Parathyroid adenoma (tissue), 2 donors: ENCODE results near the gene PWWP2B.
"Not testable (repeated sequence)": the region's sequence is repeated elsewhere in the genome, so short reads cannot be mapped to it uniquely, and the experiment has no call there.

Experiments used
- H2AFZ ChIP-seq: fragments of 300-600 bp; sonication (generic); one replicate; pipeline ENCODE4 v1.7.0; 2017; ENCODE audit warnings: antibody characterized with exemption, mild to moderate bottlenecking
- H3K27ac ChIP-seq: fragments of 300-600 bp; sonication (generic); one replicate; pipeline ENCODE4 v1.7.0; 2017
- H3K27me3 ChIP-seq: fragments of 300-600 bp; sonication (generic); one replicate; pipeline ENCODE4 v1.7.0; 2017; ENCODE audit warnings: low read length; ENCODE audit not compliant: control insufficient read depth, insufficient read depth
- H3K36me3 ChIP-seq: fragments of 300-600 bp; sonication (generic); one replicate; pipeline ENCODE4 v1.7.0; 2017; ENCODE audit warnings: low read length; ENCODE audit not compliant: control insufficient read depth, insufficient read depth
- H3K4me1 ChIP-seq: fragments of 300-600 bp; sonication (generic); one replicate; pipeline ENCODE4 v1.7.0; 2017; ENCODE audit warnings: control low read depth
- H3K4me2 ChIP-seq: fragments of 300-600 bp; sonication (generic); one replicate; pipeline ENCODE4 v1.7.0; 2017; ENCODE audit warnings: low read length
- H3K4me3 ChIP-seq: fragments of 300-600 bp; sonication (generic); one replicate; pipeline ENCODE4 v1.7.0; 2017; ENCODE audit warnings: low read depth, low read length
- H3K79me2 ChIP-seq: fragments of 300-600 bp; sonication (generic); one replicate; pipeline ENCODE4 v1.7.0; 2017; ENCODE audit warnings: control low read depth
- H3K9ac ChIP-seq: fragments of 300-600 bp; sonication (generic); one replicate; pipeline ENCODE4 v1.7.0; 2017; ENCODE audit warnings: mild to moderate bottlenecking
- H3K9me3 ChIP-seq: fragments of 300-600 bp; sonication (generic); one replicate; pipeline ENCODE4 v1.7.0; 2017; ENCODE audit warnings: low read length; ENCODE audit not compliant: control insufficient read depth
- CTCF ChIP-seq: fragments of 300-600 bp; sonication (generic); IDR thresholded peaks from one replicate; pipeline ENCODE4 v1.7.0; 2017; ENCODE audit warnings: antibody characterized with exemption, mild to moderate bottlenecking
- donor health status: primary hyperparathyroidism.

PWWP2B gene

GRCh38 chr10:132350946-132351345 is 46.1 kb upstream of the PWWP2B start:
- Histone ChIP-seq H2AFZ (no peak overlapping the region), H3K27me3 (no peaks in the 10 kb centered on the region), H3K9ac (no peak overlapping the region), H3K4me3 (no peak overlapping the region), H3K36me3 (no peaks in the 10 kb centered on the region), H3K9me3 (no peaks in the 10 kb centered on the region), H3K79me2 (peaks cover 3% of the 10 kb centered on the region), H3K4me1 (no peaks in the 10 kb centered on the region), H3K4me2 (no peak overlapping the region), H3K27ac (no peak overlapping the region)
- TF ChIP-seq CTCF: no peak

DNA sequence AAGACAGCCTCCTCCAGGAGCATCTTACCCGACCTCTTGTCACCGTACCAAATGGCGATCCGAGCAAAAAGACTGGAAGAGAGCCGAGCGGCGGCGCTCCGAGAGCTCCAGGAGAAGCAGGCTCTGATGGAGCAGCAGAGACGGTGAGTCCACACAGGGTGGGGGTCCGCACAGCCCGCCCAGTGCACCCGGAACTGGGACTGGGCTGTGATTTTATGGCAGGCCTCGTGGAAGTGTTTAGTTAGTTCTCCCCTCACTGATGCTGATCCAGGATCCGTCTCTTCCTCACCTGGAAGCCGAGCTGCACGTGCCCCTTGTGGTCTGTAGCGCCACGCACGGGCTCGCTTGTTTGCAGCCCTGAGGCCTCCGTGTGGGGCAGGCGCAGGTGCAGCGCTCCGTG is 45.4 kb upstream of the PWWP2B start:
- no peak for TF ChIP-seq CTCF
- Histone ChIP-seq H3K36me3 (no peaks in the 10 kb centered on the region), H2AFZ (no peak overlapping the region), H3K79me2 (peaks cover 3% of the 10 kb centered on the region), H3K4me2 (no peak overlapping the region), H3K4me3 (no peak overlapping the region), H3K27ac (no peak overlapping the region), H3K9ac (no peak overlapping the region), H3K27me3 (no peaks in the 10 kb centered on the region), H3K4me1 (no peaks in the 10 kb centered on the region), H3K9me3 (no peaks in the 10 kb centered on the region)

DNA sequence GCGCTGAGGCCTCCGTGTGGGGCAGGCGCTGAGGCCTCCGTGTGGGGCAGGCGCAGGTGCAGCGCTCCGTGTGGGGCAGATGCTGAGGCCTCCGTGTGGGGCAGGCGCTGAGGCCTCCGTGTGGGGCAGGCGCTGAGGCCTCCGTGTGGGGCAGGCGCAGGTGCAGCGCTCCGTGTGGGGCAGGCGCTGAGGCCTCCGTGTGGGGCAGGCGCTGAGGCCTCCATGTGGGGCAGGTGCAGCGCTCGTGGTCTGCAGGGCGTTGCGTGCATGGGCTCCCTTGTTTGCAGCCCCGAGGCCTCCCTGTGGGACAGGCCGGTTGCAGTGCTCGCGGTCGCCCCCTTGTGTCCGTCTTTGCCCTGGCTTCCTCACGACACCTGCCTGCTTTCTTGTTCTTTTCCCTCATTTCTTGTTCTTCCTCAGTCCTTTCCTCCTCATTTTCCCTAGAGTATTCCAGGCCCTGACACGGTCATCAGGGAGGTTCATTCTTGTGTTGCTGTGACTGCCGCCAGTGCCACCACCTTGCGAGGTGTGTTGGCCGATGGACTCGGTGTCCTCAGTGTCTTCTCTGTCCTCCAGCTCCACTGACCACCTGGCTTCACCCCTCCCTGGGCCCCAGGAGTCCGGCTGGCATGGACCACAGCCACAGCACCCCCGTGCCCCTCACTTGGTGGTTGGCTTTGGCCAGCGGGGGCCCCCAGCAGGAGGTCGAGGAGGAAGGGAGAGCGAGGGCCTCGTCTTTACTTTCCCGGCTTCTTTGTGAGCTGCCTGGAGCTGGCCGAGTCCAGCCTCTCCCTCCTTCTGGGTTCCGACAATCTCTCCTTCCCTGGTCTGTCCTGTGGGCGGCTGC is 44.3 kb upstream of the PWWP2B start:
- not testable (repeated sequence) for H3K27ac ChIP-seq, H3K9me3 ChIP-seq, H3K4me2 ChIP-seq, H3K9ac ChIP-seq, H3K36me3 ChIP-seq, H3K79me2 ChIP-seq, H2AFZ ChIP-seq, H3K4me1 ChIP-seq, H3K4me3 ChIP-seq, H3K27me3 ChIP-seq
- TF ChIP-seq CTCF: peak; percentile 85

DNA sequence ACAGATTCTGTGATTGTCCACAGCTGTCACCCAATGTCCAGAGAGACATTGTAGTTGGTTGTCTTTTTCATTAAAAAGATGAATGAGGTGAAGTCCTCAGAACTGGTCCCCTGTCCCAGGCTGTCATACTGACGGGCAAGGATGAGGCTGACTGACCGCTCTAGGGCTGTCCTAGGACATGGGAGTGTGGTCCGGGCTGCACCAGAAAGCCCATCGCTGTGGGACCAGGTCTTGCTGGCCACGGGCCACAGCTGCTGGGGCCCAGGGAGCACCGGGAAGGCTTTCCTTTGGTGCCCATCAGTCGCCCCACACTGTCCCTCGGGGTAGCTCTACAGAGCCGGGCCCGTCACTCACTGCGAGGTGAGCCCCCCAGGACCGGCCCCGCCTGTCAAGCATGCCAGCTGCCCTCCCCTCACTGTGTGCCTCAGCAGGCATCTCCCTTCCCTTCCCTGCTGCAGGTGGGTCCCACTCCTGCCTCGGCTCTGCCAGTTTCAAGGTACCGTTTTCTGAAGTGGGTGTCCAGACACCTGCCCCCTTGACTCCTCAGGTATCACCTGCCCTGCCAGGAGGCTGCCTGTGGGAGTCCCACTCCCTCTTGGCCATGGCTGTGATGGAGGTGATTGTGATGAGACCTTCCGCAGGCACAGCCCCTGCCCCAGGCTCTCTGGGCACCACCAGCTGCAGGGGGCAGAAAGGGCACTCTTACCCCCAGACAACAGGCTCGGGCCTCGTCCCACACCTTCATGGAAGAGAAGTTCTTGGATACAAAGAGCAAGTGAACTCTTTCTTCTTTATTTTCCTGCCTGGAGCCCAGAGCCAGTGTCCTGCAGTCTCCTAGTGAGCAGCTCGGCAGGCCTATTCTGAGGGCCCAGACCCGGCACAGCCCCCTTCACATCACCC is 43.3 kb upstream of the PWWP2B start:
- H3K36me3 ChIP-seq: no peaks in the 10 kb centered on the region

More for the DNA sequence above, 43.3 kb upstream of the PWWP2B start:
- Histone ChIP-seq H3K27ac (no peak overlapping the region), H3K9ac (no peak overlapping the region), H3K27me3 (no peaks in the 10 kb centered on the region), H3K4me3 (no peak overlapping the region), H3K9me3 (no peaks in the 10 kb centered on the region), H2AFZ (no peak overlapping the region), H3K4me1 (no peaks in the 10 kb centered on the region), H3K4me2 (no peak overlapping the region), H3K79me2 (peaks cover 6% of the 10 kb centered on the region)
- TF ChIP-seq CTCF: no peak
